Measurements from ENCODE around the gene ANKRD16.

ANKRD16 gene

GRCh38 chr10:5812283-5813090 lies 77.2 kb downstream of the ANKRD16 start:
- no peak for TF ChIP-seq ISL1 (CRISPR knock-in tag; IDR thresholded peaks at IDR 0.05)
- TF ChIP-seq OSR1 (CRISPR knock-in tag; IDR thresholded peaks at IDR 0.05): no peak
- TF ChIP-seq, protein P1, sequence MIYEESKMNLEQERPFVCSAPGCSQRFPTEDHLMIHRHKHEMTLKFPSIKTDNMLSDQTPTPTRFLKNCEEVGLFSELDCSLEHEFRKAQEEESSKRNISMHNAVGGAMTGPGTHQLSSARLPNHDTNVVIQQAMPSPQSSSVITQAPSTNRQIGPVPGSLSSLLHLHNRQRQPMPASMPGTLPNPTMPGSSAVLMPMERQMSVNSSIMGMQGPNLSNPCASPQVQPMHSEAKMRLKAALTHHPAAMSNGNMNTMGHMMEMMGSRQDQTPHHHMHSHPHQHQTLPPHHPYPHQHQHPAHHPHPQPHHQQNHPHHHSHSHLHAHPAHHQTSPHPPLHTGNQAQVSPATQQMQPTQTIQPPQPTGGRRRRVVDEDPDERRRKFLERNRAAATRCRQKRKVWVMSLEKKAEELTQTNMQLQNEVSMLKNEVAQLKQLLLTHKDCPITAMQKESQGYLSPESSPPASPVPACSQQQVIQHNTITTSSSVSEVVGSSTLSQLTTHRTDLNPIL (CRISPR knock-in tag; IDR thresholded peaks at IDR 0.05; ENCODE audit: low read depth): no peak
- TF ChIP-seq ZFP3 (CRISPR knock-in tag; IDR thresholded peaks at IDR 0.05): no peak
- no peak for TF ChIP-seq ZNF70 (CRISPR knock-in tag; IDR thresholded peaks at IDR 0.05)
- TF ChIP-seq PPARA (CRISPR knock-in tag; IDR thresholded peaks at IDR 0.05; ENCODE audit: borderline replicate concordance): no peak
- TF ChIP-seq SNAI2 (CRISPR knock-in tag; IDR thresholded peaks at IDR 0.05): no peak
- TF ChIP-seq ARNTL (CRISPR knock-in tag; IDR thresholded peaks at IDR 0.05; ENCODE audit: borderline replicate concordance, low read depth): no peak
- no peak for TF ChIP-seq TOX (CRISPR knock-in tag; IDR thresholded peaks at IDR 0.05; ENCODE audit: borderline replicate concordance)
- no peak for TF ChIP-seq ZC3H10 (CRISPR knock-in tag; IDR thresholded peaks at IDR 0.05)
- no peak for TF ChIP-seq TCF4 (CRISPR knock-in tag; IDR thresholded peaks at IDR 0.05; ENCODE audit: borderline replicate concordance)
- TF ChIP-seq RARB (CRISPR knock-in tag; IDR thresholded peaks at IDR 0.05): no peak
- no peak for TF ChIP-seq ZNF565 (CRISPR knock-in tag; conservative IDR thresholded peaks at IDR 0.05; ENCODE audit: low read depth)
- TF ChIP-seq BACH2 (CRISPR knock-in tag; IDR thresholded peaks at IDR 0.05; ENCODE audit: borderline replicate concordance): no peak
- no peak for TF ChIP-seq CSRNP3 (CRISPR knock-in tag; IDR thresholded peaks at IDR 0.05)
- peak; percentile 69 for ATAC-seq

Data from SK-N-SH treated with all-trans-retinoic acid at 6 μM for 48 hours (cell line).